Measurements from ENCODE around the gene SRRM3. TPM values are rescaled to one million over a fixed set of nuclear protein-coding genes. Genes with fewer than 3 reads are reported as not detected.

Gene SRRM3
- total and polyA plus RNA-seq, 9 of the 15 experiments (the other 6 are each of a cell fraction or from before 2014, with no cell fraction given), result 0.04 to 0.91 (median 0.46) TPM; not detected in 2

GRCh38 chr7:76198202-76198601 lies 3.5 kb upstream of the SRRM3 start:
- no peak for FAIRE-seq
- H4K20me1 ChIP-seq (replicated peaks; ENCODE audit: control insufficient read depth, insufficient read depth, low read length), result peaks cover 4% of the 10 kb centered on the region; the same call in 1 of the 2 replicates

GRCh38 chr7:76202666-76203030 lies 952 bp downstream of the SRRM3 start:
- Histone ChIP-seq H3K9ac (ENCODE audit: insufficient read depth in 1 of 2, low read depth in 2 of 2, low read length in 2 of 2) (no peak overlapping the region), H3K4me2 (ENCODE audit: insufficient read depth, low read length) (no peak overlapping the region), H3K27ac (ENCODE audit: extremely low read depth, low read depth, low read length) (no peak overlapping the region), H4K20me1 (replicated peaks; ENCODE audit: control insufficient read depth, insufficient read depth, low read length) (peaks cover 6% of the 10 kb centered on the region; the same call in 1 of the 2 replicates), H3K4me3 (no peak overlapping the region), H3K9me1 (ENCODE audit: control insufficient read depth, insufficient read depth, low read length) (no peaks in the 10 kb centered on the region), H3K27me3 (ENCODE audit: control insufficient read depth in 2 of 2, insufficient read depth in 2 of 2, low read length in 2 of 2) (peaks cover 17 to 36% of the 10 kb centered on the region in 2 experiments), H3K79me2 (ENCODE audit: control insufficient read depth, insufficient read depth, low read length) (no peaks in the 10 kb centered on the region), H3K9me3 (replicated peaks; ENCODE audit: control insufficient read depth, insufficient read depth, low read depth, low read length) (no peaks in the 10 kb centered on the region), H2AFZ (ENCODE audit: low read depth, low read length) (no peak overlapping the region), H3K4me1 (replicated peaks in 1 of 2; ENCODE audit: control insufficient read depth in 2 of 2, insufficient read depth in 2 of 2, low read length in 2 of 2) (peaks cover 0 to 11% of the 10 kb centered on the region in 2 experiments; a peak in 2 of 5 replicates), H3K36me3 (ENCODE audit: control insufficient read depth, insufficient read depth, low read length) (no peaks in the 10 kb centered on the region)
- no peak for ATAC-seq
- no peak for FAIRE-seq
- POLR2A ChIA-PET, result interaction anchor here (0.8 to 1.4 kb wide), 2 partner anchors 11 to 30 kb away, joined by 3 read pairs; no protein-coding TSS in a partner anchor
- BruUV-seq (replicated peaks), result no TSS peak
- intact Hi-C loops (cut with micrococcal nuclease) (no loop called here), in situ Hi-C loops (cut with MboI) (no loop called here)
- CTCF ChIA-PET (ENCODE audit: low intra/inter-chr PET ratio), result no interaction called here
- DNase-seq (ENCODE audit: extremely low read depth in 1 of 4, low spot score in 3 of 4), result no peak
- WGBS (ENCODE audit: insufficient coverage, low coverage, missing lambda C conversion rate), result 2% methylated on average over 8 of the region's 8 CpGs
- TF ChIP-seq FOXM1 (IDR thresholded peaks at IDR 0.05; ENCODE audit: low read depth) (no peak), FOXM1 (CRISPR knock-in tag; IDR thresholded peaks at IDR 0.05; ENCODE audit: low read depth) (no peak), GATA2 (CRISPR knock-in tag; IDR thresholded peaks at IDR 0.05) (no peak), ZKSCAN8 (CRISPR knock-in tag; IDR thresholded peaks at IDR 0.05) (no peak), TCF7 (IDR thresholded peaks at IDR 0.05; ENCODE audit: borderline replicate concordance) (no peak), WHSC1 (IDR thresholded peaks at IDR 0.05; ENCODE audit: low read length) (no peak), ESRRB (CRISPR knock-in tag; IDR thresholded peaks at IDR 0.05; ENCODE audit: borderline replicate concordance) (no peak), RBFOX2 (IDR thresholded peaks at IDR 0.05; ENCODE audit: low read depth, low read length) (no peak), KDM1A (IDR thresholded peaks at IDR 0.05) (no peak), GATAD2B (IDR thresholded peaks at IDR 0.05; ENCODE audit: borderline replicate concordance) (no peak), GABPA (tag; conservative IDR thresholded peaks at IDR 0.05; ENCODE audit: low read depth) (no peak), CBX3 (IDR thresholded peaks at IDR 0.05; ENCODE audit: borderline replicate concordance in 1 of 2, low read length in 2 of 2) (no peak)

More at GRCh38 chr7:76198202-76198601, 3.5 kb upstream of the SRRM3 start:
- Histone ChIP-seq H3K79me2 (ENCODE audit: control insufficient read depth, insufficient read depth, low read length) (no peaks in the 10 kb centered on the region), H3K4me2 (ENCODE audit: insufficient read depth, low read length) (no peak overlapping the region), H2AFZ (ENCODE audit: low read depth, low read length) (no peak overlapping the region), H3K9me3 (replicated peaks; ENCODE audit: control insufficient read depth, insufficient read depth, low read depth, low read length) (no peaks in the 10 kb centered on the region), H3K36me3 (ENCODE audit: control insufficient read depth, insufficient read depth, low read length) (no peaks in the 10 kb centered on the region), H3K9ac (ENCODE audit: insufficient read depth in 1 of 2, low read depth in 2 of 2, low read length in 2 of 2) (no peak overlapping the region), H3K4me3 (no peak overlapping the region), H3K27me3 (ENCODE audit: control insufficient read depth in 2 of 2, insufficient read depth in 2 of 2, low read length in 2 of 2) (peaks cover 23 to 52% of the 10 kb centered on the region in 2 experiments), H3K9me1 (ENCODE audit: control insufficient read depth, insufficient read depth, low read length) (no peaks in the 10 kb centered on the region), H3K4me1 (replicated peaks in 1 of 2; ENCODE audit: control insufficient read depth in 2 of 2, insufficient read depth in 2 of 2, low read length in 2 of 2) (peaks cover 0 to 8% of the 10 kb centered on the region in 2 experiments; a peak in 2 of 5 replicates), H3K27ac (ENCODE audit: extremely low read depth, low read depth, low read length) (no peak overlapping the region)
- no peak for ATAC-seq
- in situ Hi-C loops (cut with MboI), result no loop called here
- POLR2A ChIA-PET, result interaction anchor here (0.7 kb wide), 1 partner anchor 25 kb away, joined by 3 read pairs; no protein-coding TSS in a partner anchor
- intact Hi-C loops (cut with micrococcal nuclease), result no loop called here
- TF ChIP-seq NFYB (IDR thresholded peaks at IDR 0.05; ENCODE audit: extremely low read depth, insufficient read length) (no peak), HNRNPLL (IDR thresholded peaks at IDR 0.05; ENCODE audit: low read depth, low read length, poor library complexity, severe bottlenecking) (no peak), MCM3 (IDR thresholded peaks at IDR 0.05) (no peak), MAFF (IDR thresholded peaks at IDR 0.05; ENCODE audit: low read length) (no peak), NR2C2 (CRISPR knock-in tag; IDR thresholded peaks at IDR 0.05) (no peak), NR2C2 (tag; IDR thresholded peaks at IDR 0.05) (no peak), ESRRB (CRISPR knock-in tag; IDR thresholded peaks at IDR 0.05; ENCODE audit: borderline replicate concordance) (no peak), PHTF2 (CRISPR knock-in tag; IDR thresholded peaks at IDR 0.05) (no peak), MXI1 (IDR thresholded peaks at IDR 0.05; ENCODE audit: low read depth, low read length) (no peak), POLR2B (IDR thresholded peaks at IDR 0.05; ENCODE audit: low read depth, partially characterized antibody) (no peak), WHSC1 (IDR thresholded peaks at IDR 0.05; ENCODE audit: low read length) (no peak), NBN (IDR thresholded peaks at IDR 0.05; ENCODE audit: low read depth) (no peak), ZNF324 (CRISPR knock-in tag; IDR thresholded peaks at IDR 0.05) (no peak), CHD1 (IDR thresholded peaks at IDR 0.05; ENCODE audit: low read length) (no peak), EGR1 (conservative IDR thresholded peaks at IDR 0.05) (no peak)
- BruUV-seq (replicated peaks), result no TSS peak
- CTCF ChIA-PET (ENCODE audit: low intra/inter-chr PET ratio), result no interaction called here
- no peak for DNase-seq (ENCODE audit: extremely low read depth in 1 of 4, low spot score in 3 of 4)
- 3% methylated on average over 4 of the region's 4 CpGs for WGBS (ENCODE audit: insufficient coverage, low coverage, missing lambda C conversion rate)

Data from K562 (cell line).